Stimulated activated naive CD8-positive, alpha-beta T cell treated with anti-CD3 and anti-CD28 coated beads, Interleukin-15, amount 100 ng/mL, for 72 hours (primary cell): Measurements from ENCODE around the gene CTRL.
A peak's percentile ranks its signal among the peaks of the same experiment; 100 is the strongest.
"Not testable (repeated sequence)": the region's sequence is repeated elsewhere in the genome, so short reads cannot be mapped to it uniquely, and the experiment has no call there.

Experiments used
- ATAC-seq: fragments of 150-1000 bp; cut with Tn5 transposase; 2 replicates; pipeline ENCODE4 v1.10.0; 2021; ENCODE audit warnings: mild to moderate bottlenecking, moderate library complexity
- DNase-seq, 2 donors: peaks; one replicate each; pipeline ENCODE4 v3.0.0; 2021 to 2022
- H3K27ac Mint-ChIP-seq, 2 donors: one replicate each; pipeline ENCODE4 v1.8.0; 2022; ENCODE audit warnings: mild to moderate bottlenecking in 2 of 2, mixed read lengths in 2 of 2, moderate library complexity in 2 of 2
- H3K27me3 Mint-ChIP-seq: one replicate; pipeline ENCODE4 v1.8.0; 2022; ENCODE audit warnings: mixed read lengths
- H3K4me1 Mint-ChIP-seq: one replicate; pipeline ENCODE4 v1.8.0; 2022; ENCODE audit warnings: mild to moderate bottlenecking, mixed read lengths
- H3K4me3 Mint-ChIP-seq, 2 donors: one replicate each; pipeline ENCODE4 v1.8.0; 2022; ENCODE audit warnings: mild to moderate bottlenecking in 2 of 2, mixed read lengths in 2 of 2, moderate library complexity in 1 of 2
- H3K9me3 Mint-ChIP-seq, 2 donors: one replicate each; pipeline ENCODE4 v1.8.0; 2022; ENCODE audit warnings: mixed read lengths in 2 of 2

The CTRL gene

GRCh38 chr16:67931712-67932461 is at the start of gene CTRL:
Gene CTRL (minus strand): TSS chr16:67931862. CDS start chr16:67931852, 10 bp downstream.
- H3K4me3 Mint-ChIP-seq = no peak within 1 kb of the TSS
- peak within 1 kb of the TSS; percentile 37 to 69 for H3K27ac Mint-ChIP-seq
- no peak for DNase-seq
- no peaks in the 10 kb centered on the region for H3K9me3 Mint-ChIP-seq
- no peaks in the 10 kb centered on the region for H3K27me3 Mint-ChIP-seq
- no peak for ATAC-seq
- peaks cover 33% of the 10 kb centered on the region for H3K4me1 Mint-ChIP-seq

- Mint-ChIP-seq H3K4me1 (peaks cover 37% of the 10 kb centered on the region), H3K9me3 (no peaks in the 10 kb centered on the region), H3K4me3 (no peak within 1 kb of the TSS), H3K27me3 (no peaks in the 10 kb centered on the region), H3K27ac (no peak within 1 kb of the TSS)
- DNase-seq (no peak), ATAC-seq (no peak)
These were observed 48.5 kb upstream of the CTRL start, which contains the start of gene DPEP3 for GRCh38 chr16:67979955-67980678. Gene DPEP3 (minus strand): TSS chr16:67980499. CDS start chr16:67980380, 119 bp downstream.

GRCh38 chr16:67977469-67978227 is 46.0 kb upstream of the CTRL start:
- Mint-ChIP-seq H3K4me3 (no peak overlapping the region), H3K9me3 (no peaks in the 10 kb centered on the region), H3K4me1 (peaks cover 18% of the 10 kb centered on the region), H3K27me3 (no peaks in the 10 kb centered on the region), H3K27ac (no peak overlapping the region)
- DNase-seq (no peak), ATAC-seq (no peak)

- DNase-seq (no peak), ATAC-seq (peak; percentile 23)
- Mint-ChIP-seq H3K27ac (no peak overlapping the region), H3K27me3 (no peaks in the 10 kb centered on the region), H3K4me3 (no peak overlapping the region), H3K4me1 (peaks cover 15% of the 10 kb centered on the region), H3K9me3 (no peaks in the 10 kb centered on the region)
These were observed 45.3 kb upstream of the CTRL start for GRCh38 chr16:67977005-67977404.

GRCh38 chr16:67976205-67976604 is 44.5 kb upstream of the CTRL start:
- Mint-ChIP-seq H3K9me3 (no peaks in the 10 kb centered on the region), H3K27ac (peak overlapping the region in 1 of 2 donors; percentile 50), H3K27me3 (no peaks in the 10 kb centered on the region), H3K4me1 (peaks cover 15% of the 10 kb centered on the region), H3K4me3 (no peak overlapping the region)
- no peak for ATAC-seq
- no peak for DNase-seq

- DNase-seq (no peak), ATAC-seq (no peak)
- H3K4me1 Mint-ChIP-seq = peaks cover 15% of the 10 kb centered on the region
- H3K27ac Mint-ChIP-seq = peak overlapping the region in 1 of 2 donors; percentile 50
- H3K27me3 Mint-ChIP-seq = no peaks in the 10 kb centered on the region
- H3K9me3 Mint-ChIP-seq = no peaks in the 10 kb centered on the region
- H3K4me3 Mint-ChIP-seq = no peak overlapping the region
These were observed 43.9 kb upstream of the CTRL start for GRCh38 chr16:67975321-67976105.

GRCh38 chr16:67972285-67972684 is 40.6 kb upstream of the CTRL start:
- not testable (repeated sequence) for H3K9me3 Mint-ChIP-seq, DNase-seq, ATAC-seq, H3K27me3 Mint-ChIP-seq, H3K27ac Mint-ChIP-seq, H3K4me3 Mint-ChIP-seq
- peaks cover 30% of the 10 kb centered on the region for H3K4me1 Mint-ChIP-seq

- Mint-ChIP-seq H3K27me3 (no peaks in the 10 kb centered on the region), H3K9me3 (no peaks in the 10 kb centered on the region), H3K4me1 (peaks cover 41% of the 10 kb centered on the region), H3K4me3 (no peak overlapping the region), H3K27ac (peak overlapping the region in 1 of 2 donors; percentile 30)
- DNase-seq (no peak), ATAC-seq (no peak)
These were observed 39.4 kb upstream of the CTRL start for GRCh38 chr16:67971111-67971510.

GRCh38 chr16:67969254-67970039 is 37.8 kb upstream of the CTRL start:
- ATAC-seq (no peak), DNase-seq (no peak)
- no peaks in the 10 kb centered on the region for H3K27me3 Mint-ChIP-seq
- peaks cover 34% of the 10 kb centered on the region for H3K4me1 Mint-ChIP-seq
- peak overlapping the region; percentile 86 to 97 for H3K27ac Mint-ChIP-seq
- peak overlapping the region; percentile 99 for H3K4me3 Mint-ChIP-seq
- H3K9me3 Mint-ChIP-seq = no peaks in the 10 kb centered on the region

GRCh38 chr16:67968400-67969253 is 37.0 kb upstream of the CTRL start, which contains the start of gene SLC12A4:
Gene SLC12A4 (minus strand): TSS chr16:67968637. CDS start chr16:67968553, 84 bp downstream.
- no peaks in the 10 kb centered on the region for H3K9me3 Mint-ChIP-seq
- peaks cover 37% of the 10 kb centered on the region for H3K4me1 Mint-ChIP-seq
- DNase-seq (peak; percentile 93 to 95), ATAC-seq (peak; percentile 94)
- H3K27me3 Mint-ChIP-seq = no peaks in the 10 kb centered on the region
- peak within 1 kb of the TSS; percentile 97 to 98 for H3K27ac Mint-ChIP-seq
- peak within 1 kb of the TSS; percentile 99 for H3K4me3 Mint-ChIP-seq

GRCh38 chr16:67967958-67968399 is 36.3 kb upstream of the CTRL start:
- DNase-seq = peak; percentile 25 to 37
- Mint-ChIP-seq H3K4me3 (peak overlapping the region; percentile 99), H3K9me3 (no peaks in the 10 kb centered on the region)

GRCh38 chr16:67967183-67967957 is 35.7 kb upstream of the CTRL start:
- Mint-ChIP-seq H3K4me3 (peak overlapping the region; percentile 99), H3K27me3 (no peaks in the 10 kb centered on the region), H3K27ac (peak overlapping the region; percentile 97 to 98), H3K9me3 (no peaks in the 10 kb centered on the region), H3K4me1 (peaks cover 32% of the 10 kb centered on the region)
- ATAC-seq (peak; percentile 21), DNase-seq (peak; percentile 36 to 38)

More at GRCh38 chr16:67967958-67968399, 36.3 kb upstream of the CTRL start:
- Mint-ChIP-seq H3K27ac (peak overlapping the region; percentile 97 to 98), H3K4me1 (peaks cover 35% of the 10 kb centered on the region), H3K27me3 (no peaks in the 10 kb centered on the region)
- ATAC-seq = peak; percentile 19
